Measurements from ENCODE around the gene STMND1.
"Not testable (repeated sequence)": the region's sequence is repeated elsewhere in the genome, so short reads cannot be mapped to it uniquely, and the experiment has no call there.

The STMND1 gene

GRCh38 chr6:17101422-17102257, at the start of gene STMND1:
Gene STMND1 (plus strand): TSS chr6:17102050. CDS start chr6:17102258, 208 bp downstream.
- DNase-seq: no peak

DNA sequence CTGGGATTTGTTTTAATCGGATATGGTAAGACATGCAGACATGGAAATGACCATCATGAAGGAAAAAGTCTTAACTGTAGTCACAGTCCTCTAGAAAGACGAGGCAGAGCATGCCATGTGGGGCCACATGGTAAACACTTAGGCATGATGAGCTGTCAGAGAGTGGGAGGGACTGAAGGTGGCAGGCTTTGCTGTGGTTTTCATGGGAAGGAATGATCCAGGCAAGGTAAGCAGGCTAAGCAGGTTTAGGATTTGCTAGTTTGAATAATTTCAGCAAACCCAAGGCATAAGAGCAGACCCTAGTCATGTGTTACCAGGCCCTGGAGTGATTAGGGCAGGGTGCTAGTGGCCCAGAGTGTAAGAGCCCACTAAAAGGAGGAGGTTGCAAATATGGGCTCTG, 47.2 kb upstream of the STMND1 start:
- DNase-seq: no peak

DNA sequence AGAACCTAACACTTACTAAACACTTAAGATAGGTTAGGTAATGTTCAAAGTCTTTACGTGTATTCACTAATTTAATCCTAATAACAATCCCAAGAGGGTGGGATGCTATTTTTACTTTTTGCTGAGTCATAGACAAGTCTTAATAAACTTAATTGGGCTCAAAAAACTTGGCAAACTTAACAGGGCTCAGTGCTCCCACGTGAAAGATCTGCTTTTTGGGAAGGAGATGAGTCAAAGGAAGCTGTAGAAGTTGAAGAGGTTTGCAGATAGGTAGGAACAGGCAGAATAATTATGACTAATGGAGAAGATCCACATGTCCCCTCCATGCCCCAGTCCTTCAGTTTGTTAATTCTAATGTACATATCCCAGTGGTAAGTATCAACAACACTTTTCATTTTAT, 44.5 kb upstream of the STMND1 start:
- no peak for DNase-seq

GRCh38 chr6:17058550-17058949, 43.3 kb upstream of the STMND1 start:
- no peak for DNase-seq

DNA sequence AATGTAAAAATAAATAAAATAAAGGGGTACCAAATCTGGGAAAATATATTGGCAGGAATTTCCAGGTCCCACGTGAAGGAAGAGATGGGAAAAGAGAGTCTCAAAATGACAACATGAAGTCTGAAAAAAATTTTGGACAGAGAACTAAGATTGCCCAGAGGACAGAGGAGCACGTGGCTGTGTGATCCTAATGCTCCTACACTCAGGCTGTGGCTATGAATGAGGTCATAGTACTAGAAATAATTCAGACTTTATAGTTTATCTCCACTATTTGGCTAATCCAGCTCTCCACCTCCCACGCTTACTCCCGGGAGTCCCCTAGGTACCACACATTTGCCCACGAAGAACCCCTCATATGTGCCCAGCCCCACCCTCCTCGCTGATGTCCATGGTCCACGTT, 42.8 kb upstream of the STMND1 start:
- no peak for DNase-seq

DNA sequence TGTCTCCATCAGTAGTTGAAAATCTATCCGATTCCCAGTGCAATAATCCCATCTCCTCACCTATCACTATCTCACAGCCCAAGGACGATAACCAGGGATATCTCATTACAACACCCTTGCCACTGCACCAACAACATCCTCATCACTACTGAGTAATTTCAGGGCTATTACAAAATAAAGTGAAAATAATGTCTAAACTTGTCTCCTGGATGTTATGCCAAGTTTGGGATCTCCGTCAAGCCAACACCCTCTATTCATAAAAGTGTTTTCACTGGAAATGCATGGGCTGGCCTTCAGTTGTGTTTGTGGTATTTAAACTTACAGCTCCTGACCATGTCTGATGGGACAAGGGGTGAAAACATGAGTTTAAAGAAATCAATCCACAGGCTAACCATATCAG, 42.0 kb upstream of the STMND1 start:
- DNase-seq: no peak

- DNase-seq: no peak
These were observed 40.8 kb upstream of the STMND1 start for GRCh38 chr6:17061097-17061496.

DNA sequence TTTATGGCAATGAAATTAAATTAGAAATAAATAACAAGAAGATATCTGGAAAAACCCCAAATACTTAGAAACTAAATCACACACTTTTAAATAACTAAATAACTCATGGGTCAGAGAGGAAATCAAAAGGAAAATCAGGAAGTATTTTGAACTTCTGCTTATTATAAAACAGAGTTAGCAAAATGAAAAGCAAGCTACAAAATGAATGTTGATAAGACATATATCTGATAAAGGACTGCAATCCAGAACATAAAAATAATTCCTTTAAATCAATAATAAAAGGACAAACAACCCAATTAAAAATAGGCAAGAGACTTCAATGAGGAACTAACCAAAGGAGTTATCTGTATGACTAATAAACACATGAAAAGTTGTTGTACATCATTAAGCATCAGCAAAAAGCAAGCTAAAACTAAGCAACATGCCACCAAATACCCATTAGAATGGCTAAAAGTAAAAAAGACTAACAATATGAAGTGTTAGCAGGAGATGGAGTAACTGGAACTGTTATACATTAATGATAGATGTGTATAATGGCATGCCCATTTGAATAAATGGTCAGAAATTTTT, 38.9 kb upstream of the STMND1 start:
- DNase-seq: no peak

DNA sequence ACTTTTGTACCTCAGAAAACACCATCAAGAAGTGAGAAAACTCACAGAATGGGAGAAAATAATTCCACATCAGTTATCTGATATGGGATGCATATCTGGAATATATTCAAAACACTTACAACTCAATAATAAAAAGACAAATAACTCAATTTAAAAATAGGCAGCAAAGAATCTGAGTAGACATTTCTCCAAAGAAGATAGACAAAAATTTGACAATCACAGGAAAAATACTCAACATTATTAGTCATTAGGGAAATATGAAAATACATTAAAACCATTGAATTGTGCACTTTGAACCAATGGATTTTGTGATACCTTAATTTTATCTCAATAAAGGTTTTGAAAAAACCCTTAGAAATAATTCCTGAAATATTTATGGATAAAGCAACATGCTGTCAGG, 36.9 kb upstream of the STMND1 start:
- DNase-seq: no peak

DNA sequence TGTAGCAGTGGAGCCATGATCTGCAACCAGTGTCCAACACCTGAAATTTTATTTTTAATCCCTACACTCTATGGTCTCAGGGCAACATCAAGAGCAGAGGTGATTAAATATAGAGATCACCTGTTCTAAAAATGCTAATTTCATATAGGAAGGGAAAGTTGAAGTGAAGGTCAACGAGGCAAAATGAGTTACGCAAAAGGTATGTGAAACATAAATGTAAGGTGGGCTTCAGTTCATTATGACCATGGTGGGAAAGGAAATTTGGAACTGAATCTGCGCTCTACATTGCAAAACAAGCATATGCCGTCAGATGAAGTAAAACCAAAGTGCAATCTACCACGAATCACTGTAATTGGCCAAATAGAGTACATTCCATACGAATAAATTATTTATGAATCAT, 35.2 kb upstream of the STMND1 start:
- no peak for DNase-seq

GRCh38 chr6:17068972-17069371, 32.9 kb upstream of the STMND1 start:
- DNase-seq: not testable (repeated sequence)

DNA sequence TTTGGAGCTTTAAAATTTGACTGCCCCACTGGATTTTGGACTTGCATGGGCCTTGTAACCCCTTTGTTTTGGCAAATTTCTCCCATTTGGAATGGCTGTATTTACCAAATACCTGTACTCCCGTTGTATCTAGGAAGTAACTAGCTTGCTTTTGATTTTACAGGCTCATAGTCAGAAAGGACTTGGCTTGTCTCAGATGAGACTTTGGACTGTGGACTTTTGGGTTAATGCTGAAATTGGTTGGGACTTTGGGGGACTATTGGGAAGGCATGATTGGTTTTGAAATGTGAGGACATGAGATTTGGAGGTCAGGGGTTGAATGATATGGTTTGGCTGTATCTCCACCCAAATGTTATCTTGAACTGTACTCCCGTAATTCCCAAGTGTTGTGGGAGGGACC, 31.4 kb upstream of the STMND1 start:
- DNase-seq: not testable (repeated sequence)

GRCh38 chr6:17073596-17073995, 28.3 kb upstream of the STMND1 start:
- DNase-seq: not testable (repeated sequence)

GRCh38 chr6:17081273-17081672, 20.6 kb upstream of the STMND1 start:
- DNase-seq: no peak

DNA sequence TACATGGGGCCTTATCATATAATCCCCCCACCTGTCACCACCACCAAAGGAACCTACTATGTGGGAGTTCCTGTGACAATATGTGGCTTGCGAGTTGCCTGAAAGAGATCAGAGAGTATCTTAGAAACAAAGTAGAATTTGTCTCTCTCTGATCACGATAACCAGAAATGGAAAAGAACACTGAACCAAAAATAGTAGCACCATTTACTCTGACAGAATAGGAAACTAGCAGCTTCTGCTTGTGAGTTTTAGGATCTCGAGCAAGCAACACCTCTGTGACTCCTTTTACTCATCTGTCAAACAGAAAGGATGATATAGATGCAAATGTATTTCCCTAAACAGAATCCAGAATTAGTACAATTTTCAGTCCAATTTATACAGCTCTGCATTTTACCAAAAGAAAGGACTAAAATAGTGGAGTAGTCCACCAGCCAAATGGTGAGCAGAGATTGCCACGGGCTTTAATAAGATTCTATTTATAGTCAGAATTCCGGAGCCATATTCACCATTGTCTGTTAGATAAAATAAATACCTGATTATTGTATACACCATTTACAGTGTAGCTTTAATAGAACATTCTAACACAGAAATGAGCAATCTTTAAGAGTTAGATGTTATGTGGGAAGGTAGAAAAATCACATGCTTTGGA, 19.9 kb upstream of the STMND1 start:
- no peak for DNase-seq

DNA sequence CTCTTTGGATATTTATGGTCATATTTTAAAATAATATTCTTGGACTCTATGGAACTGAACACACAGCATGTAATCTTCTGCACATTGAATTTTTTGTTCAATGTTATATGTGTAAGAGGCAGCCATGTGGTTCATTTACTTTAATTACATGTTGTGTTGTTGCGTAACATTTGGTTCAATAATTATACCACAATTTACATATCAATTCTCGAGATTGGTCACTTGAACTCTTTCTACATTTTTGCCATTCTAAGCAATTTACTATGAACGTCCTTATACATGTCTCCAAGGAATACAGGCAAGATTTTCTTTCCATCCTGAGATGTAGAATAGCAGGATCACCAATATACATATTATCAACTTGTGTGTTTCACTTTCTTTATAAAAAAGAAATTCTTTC, 18.5 kb upstream of the STMND1 start:
- no peak for DNase-seq

- DNase-seq: peak; percentile 51
These were observed 15.4 kb upstream of the STMND1 start for GRCh38 chr6:17086469-17086868.

- no peak for DNase-seq
These were observed 13.7 kb upstream of the STMND1 start for GRCh38 chr6:17088091-17088611.

DNA sequence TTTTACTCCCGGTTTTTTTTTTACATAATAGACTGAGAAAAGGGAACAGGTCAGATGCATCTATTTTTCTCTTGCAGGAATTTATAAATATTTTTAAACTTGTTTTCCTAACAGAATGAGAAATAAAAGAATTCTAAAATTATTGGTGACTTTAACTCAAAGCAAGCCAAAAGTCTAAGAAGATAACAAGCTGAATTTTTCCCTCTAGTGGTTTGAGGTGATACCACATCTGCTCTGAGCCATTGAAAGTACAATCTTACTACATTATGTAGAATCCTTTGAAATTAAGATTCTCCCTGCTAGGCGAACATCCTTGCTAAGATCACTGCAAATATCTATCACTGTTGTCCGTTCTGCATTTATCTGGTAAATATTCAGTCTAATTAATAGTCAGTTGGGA, 10.7 kb upstream of the STMND1 start:
- no peak for DNase-seq

- DNase-seq: no peak
These were observed 8.2 kb upstream of the STMND1 start for GRCh38 chr6:17093686-17094085.

- DNase-seq: no peak
These were observed 5.8 kb upstream of the STMND1 start for GRCh38 chr6:17096096-17096495.

DNA sequence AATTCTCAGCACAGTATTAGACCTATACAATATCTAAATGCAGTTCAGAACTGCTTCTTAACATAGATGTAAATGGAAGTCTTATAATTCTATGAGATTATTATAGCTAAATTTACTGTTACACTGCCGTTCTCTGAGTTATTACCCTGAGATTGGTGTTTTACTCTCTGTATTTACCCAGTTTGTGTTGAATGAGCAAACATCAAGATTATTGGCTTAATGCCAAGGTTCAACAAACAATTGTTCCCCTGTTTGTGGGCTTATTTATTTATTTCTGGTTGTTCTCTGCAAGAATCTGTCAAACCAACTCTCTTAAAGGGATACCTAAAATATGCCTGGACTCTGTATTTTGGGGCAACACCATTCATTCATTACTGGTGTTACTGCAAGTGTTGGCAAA, 5.2 kb upstream of the STMND1 start:
- no peak for DNase-seq

- DNase-seq: no peak
These were observed 3.9 kb upstream of the STMND1 start for GRCh38 chr6:17097982-17098381.

DNA sequence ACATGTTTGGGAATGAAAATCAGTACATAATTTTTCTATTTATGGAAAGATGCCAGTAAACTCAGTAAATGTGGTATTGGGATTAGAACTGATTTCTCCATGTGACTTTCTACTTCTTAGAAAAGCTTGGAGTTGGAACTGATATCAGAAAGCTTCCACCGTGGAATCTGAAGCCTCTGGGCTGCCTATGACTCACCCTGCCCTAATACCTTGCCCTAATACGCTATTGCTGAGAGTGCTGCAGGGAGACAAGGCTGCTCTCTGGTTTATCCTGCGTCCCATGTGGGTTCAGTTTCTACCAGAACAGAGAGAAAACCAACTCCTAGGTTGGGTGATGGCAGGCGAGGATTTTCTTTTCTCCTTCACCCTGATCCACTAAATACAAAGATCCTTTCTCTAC, 3.3 kb upstream of the STMND1 start:
- DNase-seq: no peak
